HG03025 (cell line): ENCODE measurements around the gene ATP13A1.

ENCODE experiments used
- ATAC-seq: cut with Tn5 transposase; IDR thresholded peaks from one replicate; pipeline ENCODE4 v1.9.1; 2021; ENCODE audit warnings: mild to moderate bottlenecking, moderate library complexity; ENCODE audit not compliant: unreplicated experiment, low FRiP score

Gene ATP13A1

GRCh38 chr19:19645233-19645870 lies 18.1 kb downstream of the ATP13A1 start:
- no peak for ATAC-seq

DNA sequence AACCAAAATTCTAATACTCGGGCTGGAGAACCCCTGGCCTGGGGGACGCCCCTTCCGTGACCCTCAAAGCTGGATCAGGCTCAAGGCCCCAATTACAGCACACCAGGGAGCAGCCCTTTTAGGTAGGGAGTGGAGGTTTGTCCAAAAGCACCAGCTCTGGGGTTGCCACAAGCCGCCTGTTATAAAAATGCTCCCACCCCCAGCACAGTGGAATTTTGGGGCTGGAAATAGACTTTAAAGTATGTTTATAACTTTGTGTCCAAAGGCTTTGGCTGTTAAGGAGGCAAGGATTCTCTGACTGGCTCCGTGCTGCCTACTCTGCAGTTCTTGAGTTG lies 19.5 kb downstream of the ATP13A1 start:
- ATAC-seq: no peak

DNA sequence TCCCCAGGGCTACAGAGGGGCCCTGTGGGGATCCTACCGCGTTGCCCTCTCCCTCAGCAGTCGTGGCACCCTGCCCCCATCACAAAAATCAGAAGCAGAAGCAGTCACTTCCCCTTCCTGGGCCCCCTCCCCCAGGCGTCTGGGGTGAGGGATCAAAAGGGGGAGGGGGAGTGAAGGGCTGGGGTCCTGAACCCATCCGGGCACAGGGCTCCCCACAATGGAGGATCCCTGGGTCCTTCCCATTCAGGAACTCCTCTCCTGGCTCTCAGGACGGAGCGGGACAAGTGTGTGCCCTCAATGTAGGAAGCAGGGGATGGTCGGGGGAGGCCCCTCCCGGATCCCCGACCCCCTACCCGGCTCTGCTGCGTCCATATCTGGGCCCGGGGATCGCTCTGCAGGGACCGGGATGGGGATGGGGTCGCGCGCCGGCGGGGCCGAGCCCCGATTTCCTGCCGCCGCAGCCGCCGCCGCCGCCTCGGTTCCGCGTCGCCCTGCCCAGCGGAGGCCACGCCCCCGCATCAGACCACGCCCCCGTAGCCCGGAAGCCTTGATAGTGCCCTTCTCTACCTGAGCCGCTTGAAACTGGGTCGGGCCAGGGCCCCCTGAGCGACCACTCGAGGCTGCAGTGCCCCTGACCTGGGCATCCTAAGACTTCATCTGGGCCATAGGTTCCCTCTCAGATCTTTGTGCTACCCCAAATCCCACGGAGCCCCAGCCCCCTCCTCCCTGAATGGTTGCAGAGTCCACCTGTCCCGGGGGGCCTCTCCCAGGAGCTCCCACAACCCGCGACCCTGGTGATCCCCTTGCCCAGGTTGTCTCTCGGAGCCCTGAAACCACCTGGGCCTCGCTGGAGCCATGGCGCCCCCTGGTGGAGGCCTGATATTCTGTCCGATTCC lies 20.1 kb downstream of the ATP13A1 start, which contains the start of gene GMIP:
TSS of gene GMIP (minus strand) at position 500 of the 896 bp plus-strand sequence. CDS start at position 372, 128 bp downstream.
- ATAC-seq: peak; percentile 47

DNA sequence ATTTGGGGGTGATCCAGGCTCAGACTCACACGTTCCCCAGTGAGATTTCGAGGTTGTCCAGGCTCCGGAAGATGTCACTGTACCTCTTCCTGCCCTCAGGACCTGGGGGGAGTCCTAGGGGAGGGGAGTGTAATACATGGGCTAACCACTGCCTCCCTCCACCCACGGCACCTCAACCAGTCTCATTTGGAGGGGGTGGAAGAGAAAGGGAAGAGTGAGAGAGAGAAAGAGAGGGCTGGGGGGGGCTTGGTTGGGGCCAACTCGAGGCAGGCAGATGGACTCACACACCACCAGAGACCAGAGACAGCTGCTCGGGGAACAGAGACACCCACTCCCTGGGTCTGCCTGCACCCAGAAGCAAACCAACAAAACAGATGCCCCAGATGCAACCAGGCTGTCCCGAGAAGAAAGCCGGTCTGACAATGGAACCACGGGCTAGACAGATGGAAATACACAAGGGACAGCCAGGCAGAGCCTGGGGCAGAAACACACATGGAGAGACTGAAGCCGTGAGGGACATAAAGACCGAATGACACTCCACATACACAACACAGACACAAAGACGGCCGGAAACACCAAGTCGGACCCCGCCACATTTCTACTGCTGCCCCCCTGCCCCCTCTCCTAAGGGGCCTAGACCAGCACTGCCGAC lies 20.8 kb downstream of the ATP13A1 start:
- no peak for ATAC-seq

DNA sequence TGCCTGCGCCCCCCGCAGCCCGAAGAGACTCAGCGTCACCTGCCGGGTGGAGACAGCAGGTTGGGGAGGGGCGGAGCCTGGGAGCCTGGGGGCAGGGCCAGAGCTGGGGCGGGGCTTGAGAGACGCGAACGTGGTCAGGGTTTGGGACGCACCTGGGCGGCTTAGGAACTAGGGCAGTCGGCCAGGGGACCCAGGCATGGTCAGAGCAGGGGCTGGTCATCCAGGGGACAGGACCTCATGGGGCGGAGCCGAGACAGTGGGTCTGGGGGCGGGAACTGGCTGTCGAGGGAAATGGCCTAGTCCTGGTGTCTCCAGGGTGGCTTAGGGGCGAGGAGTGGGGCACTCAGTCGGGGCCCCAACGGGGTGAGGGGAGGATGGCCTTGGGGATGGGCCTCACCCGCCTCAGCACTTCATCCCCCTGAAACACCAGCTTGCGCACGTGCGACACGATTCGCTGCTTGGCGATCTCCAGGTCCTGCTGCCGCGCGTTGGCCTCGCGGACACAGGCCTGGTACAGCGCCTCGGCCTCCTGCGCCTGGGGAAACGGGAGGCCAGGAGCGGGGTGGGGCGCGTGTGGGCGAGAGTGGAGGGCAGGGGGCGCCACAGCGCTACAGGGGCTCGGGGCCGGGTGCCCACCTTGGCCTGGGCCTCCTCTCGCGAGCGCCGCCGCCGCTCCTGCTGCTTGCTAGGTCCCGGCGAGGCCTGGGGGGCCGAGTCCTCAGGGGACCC lies 25.8 kb downstream of the ATP13A1 start:
- no peak for ATAC-seq

DNA sequence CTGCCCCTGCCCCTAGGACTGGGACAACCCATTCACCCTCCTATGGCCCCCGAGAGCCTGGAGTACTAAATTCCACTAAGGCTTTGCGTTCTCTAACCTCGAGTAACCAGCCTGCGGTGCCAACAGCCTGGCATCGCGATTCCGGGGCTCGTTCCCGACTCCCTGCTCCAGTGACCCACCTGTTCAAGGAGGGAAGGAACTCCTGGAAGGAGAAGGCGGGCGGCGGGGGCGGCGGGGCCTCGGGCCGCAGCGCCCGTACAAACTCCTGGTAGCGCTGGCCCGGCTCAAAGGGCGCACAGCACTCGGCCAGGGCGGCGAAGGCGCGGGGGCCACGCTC lies 26.3 kb downstream of the ATP13A1 start:
- ATAC-seq: no peak

GRCh38 chr19:19636573-19637185 lies 26.8 kb downstream of the ATP13A1 start:
- ATAC-seq: no peak

DNA sequence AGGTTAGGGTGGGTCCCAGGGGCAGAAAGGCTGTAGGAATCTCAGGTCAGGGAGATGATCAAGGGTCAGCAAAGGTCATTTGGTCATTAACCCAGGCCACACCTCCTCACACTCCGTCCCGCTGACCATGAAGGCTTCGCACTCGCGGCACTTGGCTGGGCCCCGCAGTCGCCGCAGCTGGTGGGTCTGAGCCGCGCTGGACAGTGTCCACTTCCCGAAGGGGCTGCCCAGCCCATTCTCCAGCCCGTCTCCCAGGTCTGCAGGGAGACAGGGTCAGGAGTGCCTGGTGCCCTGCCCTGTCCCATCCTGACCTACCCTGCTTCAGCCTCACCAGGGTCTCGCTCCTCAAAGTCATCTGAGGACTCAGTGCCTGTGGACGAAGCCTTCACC lies 28.2 kb downstream of the ATP13A1 start:
- no peak for ATAC-seq

- no peak for ATAC-seq
Observed at GRCh38 chr19:19634516-19635312, 28.8 kb downstream of the ATP13A1 start.

DNA sequence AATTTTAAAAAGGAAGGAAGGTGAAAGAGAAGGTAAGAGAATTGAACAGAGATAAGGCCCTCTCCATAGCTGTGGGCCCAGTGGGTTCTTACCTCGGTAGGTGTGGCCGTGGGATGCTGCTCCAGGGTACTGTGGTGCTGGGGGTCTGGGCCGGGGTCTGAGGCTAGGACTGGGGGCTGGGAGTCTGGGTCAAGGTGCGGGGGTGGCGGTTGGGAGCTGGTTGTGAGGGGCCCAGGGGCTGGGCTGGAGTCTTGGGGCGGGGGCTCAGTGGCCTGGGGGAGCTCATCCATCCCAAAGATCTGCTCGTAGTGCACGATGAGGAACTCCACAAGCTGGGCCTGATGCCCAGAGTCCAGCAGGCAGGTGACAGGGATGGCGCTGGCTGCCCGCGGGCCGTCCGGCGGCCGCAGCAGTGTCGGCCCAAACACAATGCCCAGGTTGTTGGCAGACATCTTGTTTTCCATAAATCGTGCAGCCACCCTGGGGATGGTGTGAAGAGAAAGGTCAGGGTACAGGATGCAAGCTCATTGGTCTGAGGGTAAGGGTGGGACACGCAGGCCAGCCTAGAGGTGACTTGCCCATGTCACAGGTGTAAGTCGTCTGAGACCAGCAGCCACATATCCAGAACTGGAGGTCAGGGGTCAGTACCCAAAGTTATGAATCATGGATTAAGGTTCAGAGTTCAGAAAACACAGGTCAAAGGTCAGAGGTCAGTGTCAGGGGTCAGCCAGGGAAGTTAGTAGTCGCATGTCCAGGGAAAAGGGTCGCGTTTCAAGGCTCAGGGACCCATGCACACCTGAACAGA lies 29.6 kb downstream of the ATP13A1 start:
- ATAC-seq: no peak

DNA sequence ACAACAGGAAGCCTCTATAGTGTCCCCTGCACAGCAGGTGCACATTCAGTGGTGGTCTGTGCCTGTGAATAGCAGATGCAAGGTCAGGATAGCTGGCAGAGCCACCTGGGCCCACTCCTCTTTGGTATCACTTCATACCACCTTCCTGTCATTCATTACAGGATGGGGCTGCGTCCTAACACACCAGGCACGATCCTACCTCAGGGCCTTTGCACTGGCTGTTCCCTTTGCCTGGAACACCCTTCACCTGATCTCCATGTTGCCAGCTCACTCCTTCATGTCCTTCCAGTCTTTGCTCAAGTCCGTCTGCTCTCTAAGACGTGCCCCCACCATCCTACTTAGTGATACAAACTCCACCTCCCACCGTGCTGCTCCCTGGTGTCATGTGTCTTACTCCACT lies 30.8 kb downstream of the ATP13A1 start:
- ATAC-seq: no peak

DNA sequence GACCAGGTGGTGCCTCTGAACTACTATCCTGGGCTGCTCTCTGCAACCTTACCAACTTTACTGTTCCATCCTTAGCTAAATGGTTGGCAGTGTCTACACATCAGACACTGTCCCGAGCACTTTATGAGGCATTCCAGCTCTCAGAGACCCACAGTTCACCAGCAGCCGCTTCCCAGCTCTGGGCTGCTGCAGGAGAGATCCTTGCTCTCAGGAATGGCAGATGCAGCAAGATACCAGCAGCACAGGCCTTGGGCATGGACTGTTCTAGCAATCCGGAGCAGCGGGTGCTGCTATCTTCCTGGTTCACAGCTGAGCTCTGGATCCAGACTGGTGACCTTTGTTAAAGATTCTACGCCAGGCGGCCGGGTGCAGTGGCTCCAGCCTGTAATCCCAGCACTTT lies 32.1 kb downstream of the ATP13A1 start:
- ATAC-seq: no peak

- ATAC-seq: no peak
Observed at GRCh38 chr19:19630426-19630825, 33.0 kb downstream of the ATP13A1 start.

DNA sequence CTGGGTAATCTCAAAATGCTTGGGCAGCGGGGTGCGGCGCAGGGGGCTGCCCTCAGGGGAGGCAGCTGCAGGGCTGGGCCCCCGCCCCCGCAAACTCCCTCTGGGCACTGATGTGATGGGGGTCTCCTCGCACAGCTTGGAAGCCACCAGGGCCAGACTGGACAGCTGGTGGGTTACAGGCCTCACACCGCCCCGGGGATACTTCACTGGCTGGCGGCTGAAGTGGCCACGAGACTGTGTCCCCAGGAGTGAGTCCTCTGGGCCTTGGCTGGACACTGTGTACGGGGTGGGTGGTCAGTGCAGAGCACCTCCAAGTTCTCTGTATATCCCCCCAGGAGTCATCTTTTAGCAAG lies 33.4 kb downstream of the ATP13A1 start:
- ATAC-seq: no peak

GRCh38 chr19:19628501-19629134 lies 34.9 kb downstream of the ATP13A1 start:
- peak; percentile 1 for ATAC-seq

DNA sequence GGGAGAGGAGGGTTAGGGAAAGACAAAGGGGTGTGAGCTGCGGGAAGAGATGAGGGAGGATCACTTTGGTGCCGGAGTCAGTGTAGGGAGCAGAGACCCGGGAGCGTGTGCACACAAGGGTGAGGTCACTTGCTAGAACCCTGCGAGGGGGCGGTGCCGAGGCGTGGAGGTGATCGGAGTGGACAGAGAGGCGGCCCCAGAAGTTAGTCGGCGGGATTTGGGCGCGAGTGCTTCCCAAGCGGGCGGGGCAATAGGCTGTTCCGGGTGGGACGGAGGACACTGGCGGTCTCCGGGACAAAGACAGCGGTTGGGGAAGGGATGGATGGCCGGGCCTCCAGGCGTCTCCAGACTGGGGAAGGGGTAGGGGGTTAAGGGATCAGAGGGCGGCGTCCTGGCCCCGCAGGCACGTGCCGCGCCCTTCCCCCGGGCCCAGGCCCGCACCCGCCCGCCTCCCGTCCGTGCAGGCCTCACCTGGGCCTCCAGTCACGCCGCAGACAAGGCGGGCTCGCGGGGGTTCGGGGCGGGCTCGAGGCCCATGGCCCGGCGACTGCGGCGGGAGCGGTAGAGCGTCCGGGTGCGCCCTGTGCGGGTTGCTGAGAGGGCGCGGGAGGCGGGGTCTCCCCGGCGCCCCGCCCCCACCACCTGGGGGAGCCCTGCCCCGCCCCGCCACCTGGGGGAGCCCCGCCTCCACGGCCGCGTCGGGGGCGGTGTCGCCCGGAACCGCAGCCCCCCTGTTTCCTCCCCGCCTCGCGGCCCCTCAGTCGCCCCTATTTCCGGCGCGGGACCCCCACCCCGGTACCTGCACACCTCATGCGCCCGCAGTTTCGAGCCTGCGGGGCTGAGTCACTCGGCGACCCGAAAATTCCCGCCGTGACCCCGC lies 35.6 kb downstream of the ATP13A1 start, which contains the start of gene LPAR2:
TSS of gene LPAR2 (minus strand) at position 600 of the 880 bp plus-strand sequence. CDS start 945 bp downstream, outside the sequence.
- peak; percentile 54 for ATAC-seq
